Vagina (tissue), 2 donors: ENCODE measurements around the gene THSD1. TPM values are rescaled to one million over a fixed set of nuclear protein-coding genes. Genes with fewer than 3 reads are reported as not detected.
A peak's percentile ranks its signal among the peaks of the same experiment; 100 is the strongest.
"Not testable (repeated sequence)": the region's sequence is repeated elsewhere in the genome, so short reads cannot be mapped to it uniquely, and the experiment has no call there.

ENCODE experiments used
- DNase-seq, 2 donors: peaks; one replicate each; pipeline ENCODE4 v3.0.0-alpha.2; 2017; ENCODE audit errors: extremely low spot score in 2 of 2
- H3K27ac ChIP-seq: fragments of 200-600 bp; sonication (generic); one replicate; pipeline ENCODE4 v1.5.1; 2019
- H3K27me3 ChIP-seq: fragments of 200-600 bp; sonication (generic); one replicate; pipeline ENCODE4 v1.5.1; 2019
- H3K36me3 ChIP-seq, 2 donors: fragments of 200-600 bp; sonication (generic); one replicate each; pipeline ENCODE4 v1.5.1; 2017 to 2019
- H3K4me1 ChIP-seq: fragments of 200-600 bp; sonication (generic); one replicate; pipeline ENCODE4 v1.5.1; 2019
- H3K4me3 ChIP-seq, 2 donors: fragments of 200-600 bp; sonication (generic); 1 replicate in 1 of 2; 2 replicates in 1 of 2; pipeline ENCODE4 v1.5.1; 2016 to 2019
- H3K9me3 ChIP-seq: fragments of 200-600 bp; sonication (generic); one replicate; pipeline ENCODE4 v1.5.1; 2019
- CTCF ChIP-seq, 3 experiments: fragments of 450-650 bp in 2 of 3; fragments of 200-600 bp in 1 of 3; sonication (generic) in 1 of 3; IDR thresholded peaks; one replicate each; pipeline ENCODE4 v1.5.1; 2017 to 2019; ENCODE audit warnings: antibody characterized with exemption in 3 of 3, mild to moderate bottlenecking in 2 of 3, moderate library complexity in 2 of 3
- POLR2A ChIP-seq, 2 donors: fragments of 450-650 bp; IDR thresholded peaks; one replicate each; pipeline ENCODE4 v1.6.1; 2017; ENCODE audit warnings: antibody characterized with exemption in 2 of 2, mild to moderate bottlenecking in 2 of 2, moderate library complexity in 2 of 2
- POLR2AphosphoS5 ChIP-seq, 2 donors: sonication (generic); formaldehyde crosslinking; IDR thresholded peaks; one replicate each; pipeline ENCODE4 v1.9.0; 2017; ENCODE audit warnings: antibody characterized with exemption in 2 of 2, mild to moderate bottlenecking in 2 of 2, low read depth in 1 of 2; ENCODE audit not compliant: insufficient read depth in 1 of 2
- intact Hi-C: fragments of 100-400 bp; cut with DNase I; formaldehyde crosslinking; loops from one replicate; pipeline ENCODE4 v1.15.1; 2023
- total RNA-seq: library from RNA; depleted of rRNA; stranded (reverse); fragments of >200 nt; gene quantifications from one replicate; pipeline ENCODE4 v1.2.3, GENCODE V29; 2016

The THSD1 gene
- total RNA-seq, 1 donor from 2014 or later, result 6.4 TPM

- peaks cover 0 to 6% of the 10 kb centered on the region in 2 donors for H3K36me3 ChIP-seq
- no peaks in the 10 kb centered on the region for H3K27me3 ChIP-seq
- no peak overlapping the region for H3K4me3 ChIP-seq
- H3K27ac ChIP-seq, result no peak overlapping the region
- intact Hi-C loops, result no loop called here
- no peaks in the 10 kb centered on the region for H3K9me3 ChIP-seq
- no peak for DNase-seq
- H3K4me1 ChIP-seq, result no peaks in the 10 kb centered on the region
- TF ChIP-seq POLR2A (IDR thresholded peaks at IDR 0.05) (no peak), POLR2AphosphoS5 (IDR thresholded peaks at IDR 0.05; ENCODE audit: insufficient read depth in 1 of 2, low read depth in 1 of 2) (no peak), CTCF (IDR thresholded peaks at IDR 0.05) (no peak)
These were observed 6.2 kb upstream of the THSD1 start for GRCh38 chr13:52412128-52412527.

DNA sequence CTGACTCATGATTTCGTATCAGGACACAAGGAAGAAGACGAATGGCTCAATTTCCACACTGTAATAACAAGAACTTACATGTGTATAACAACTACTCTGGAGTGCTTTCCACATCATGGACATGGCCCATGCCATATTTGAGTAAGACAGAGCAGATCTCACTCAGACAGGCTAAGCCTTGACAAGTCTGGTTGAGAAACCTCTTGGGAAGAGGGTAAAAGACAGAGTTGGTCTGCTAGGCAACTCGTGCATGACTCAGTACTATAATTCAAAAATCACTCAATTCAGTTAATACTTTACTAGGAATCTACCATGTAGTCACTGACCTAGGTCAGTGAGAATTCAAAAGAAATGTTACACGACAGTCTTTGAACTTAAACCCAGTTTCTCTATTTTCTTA is 5.7 kb upstream of the THSD1 start:
- Histone ChIP-seq H3K27me3 (no peaks in the 10 kb centered on the region), H3K36me3 (peaks cover 0 to 6% of the 10 kb centered on the region in 2 donors), H3K4me3 (no peak overlapping the region), H3K4me1 (peaks cover 2% of the 10 kb centered on the region), H3K9me3 (no peaks in the 10 kb centered on the region), H3K27ac (no peak overlapping the region)
- TF ChIP-seq CTCF (IDR thresholded peaks at IDR 0.05), result no peak
- TF ChIP-seq POLR2AphosphoS5 (IDR thresholded peaks at IDR 0.05; ENCODE audit: insufficient read depth in 1 of 2, low read depth in 1 of 2), result no peak
- no peak for TF ChIP-seq POLR2A (IDR thresholded peaks at IDR 0.05)
- intact Hi-C loops, result no loop called here
- DNase-seq, result no peak

DNA sequence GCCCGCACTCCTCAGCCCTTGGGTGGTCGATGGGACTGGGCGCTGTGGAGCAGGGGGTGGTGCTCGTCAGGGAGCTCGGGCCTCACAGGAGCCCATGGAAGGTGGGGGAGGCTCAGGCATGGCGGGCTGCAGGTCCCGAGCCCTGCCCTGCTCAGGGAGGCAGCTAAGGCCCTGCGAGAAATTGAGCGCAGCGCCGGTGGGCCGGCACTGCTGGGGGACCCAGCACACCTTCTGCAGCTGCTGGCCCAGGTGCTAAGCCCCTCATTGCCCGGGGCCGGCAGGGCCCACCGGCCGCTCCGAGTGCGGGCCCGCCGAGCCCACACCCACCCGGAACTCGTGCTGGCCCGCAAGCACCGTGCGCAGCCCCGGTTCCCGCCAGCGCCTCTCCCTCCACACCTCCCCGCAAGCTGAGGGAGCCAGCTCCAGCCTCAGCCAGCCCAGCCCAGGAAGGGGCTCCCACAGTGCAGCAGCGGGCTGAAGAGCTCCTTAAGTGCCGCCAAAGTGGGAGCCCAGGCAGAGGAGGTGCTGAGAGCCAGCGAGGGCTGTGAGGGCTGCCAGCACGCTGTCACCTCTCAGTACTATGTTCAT is 2.2 kb upstream of the THSD1 start:
- intact Hi-C loops, H3K36me3 ChIP-seq: not testable (repeated sequence)

DNA sequence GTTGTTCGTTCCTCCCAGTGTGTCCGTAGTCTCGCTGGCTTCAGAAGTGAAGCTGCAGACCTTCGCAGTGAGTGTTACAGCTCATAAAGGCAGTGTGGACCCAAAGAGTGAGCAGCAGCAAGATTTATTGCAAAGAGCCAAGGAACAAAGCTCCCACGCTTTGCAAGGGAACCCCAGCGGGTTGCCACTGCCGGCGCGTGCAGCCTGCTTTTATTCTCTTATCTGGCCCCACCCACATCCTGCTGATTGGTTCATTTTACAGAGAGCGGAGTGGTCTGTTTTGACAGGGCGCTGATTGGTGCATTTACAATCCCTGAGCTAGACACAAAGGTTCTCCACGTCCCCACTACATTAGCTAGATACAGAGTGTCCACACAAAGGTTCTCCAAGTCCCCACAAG is 1.5 kb upstream of the THSD1 start:
- H3K4me3 ChIP-seq, H3K27ac ChIP-seq, H3K36me3 ChIP-seq, H3K27me3 ChIP-seq, intact Hi-C loops, DNase-seq, H3K9me3 ChIP-seq: not testable (repeated sequence)
- H3K4me1 ChIP-seq, result peaks cover 20% of the 10 kb centered on the region

More for the DNA sequence above, 2.2 kb upstream of the THSD1 start:
- not testable (repeated sequence) for H3K27me3 ChIP-seq, H3K27ac ChIP-seq, H3K9me3 ChIP-seq, H3K4me3 ChIP-seq, DNase-seq
- H3K4me1 ChIP-seq, result peaks cover 20% of the 10 kb centered on the region

DNA sequence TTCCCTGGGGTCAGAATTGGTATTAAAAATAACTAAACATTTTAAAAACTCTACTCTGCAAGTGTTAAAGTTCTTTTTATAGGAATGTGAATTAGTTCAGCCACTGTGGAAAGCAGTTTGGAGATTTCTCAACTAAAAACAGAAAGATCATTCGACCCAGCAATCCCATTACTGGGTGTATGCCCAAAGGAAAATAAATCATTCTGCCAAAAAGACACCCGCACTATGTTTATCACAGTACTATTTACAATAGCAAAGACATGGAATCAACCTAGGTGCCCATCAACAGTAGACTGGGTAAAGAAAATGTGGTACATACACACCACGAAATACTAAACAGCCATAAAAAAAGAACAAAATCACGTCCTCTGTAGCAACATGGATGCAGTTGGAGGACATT is 657 bp upstream of the THSD1 start:
- peak overlapping the region in 1 of 2 donors; percentile 61 for H3K4me3 ChIP-seq
- H3K27ac ChIP-seq, result no peak overlapping the region
- H3K9me3 ChIP-seq, result no peaks in the 10 kb centered on the region
- peaks cover 20% of the 10 kb centered on the region for H3K4me1 ChIP-seq
- no peaks in the 10 kb centered on the region for H3K27me3 ChIP-seq
- TF ChIP-seq POLR2A (IDR thresholded peaks at IDR 0.05), result no peak
- no peak for TF ChIP-seq POLR2AphosphoS5 (IDR thresholded peaks at IDR 0.05; ENCODE audit: insufficient read depth in 1 of 2, low read depth in 1 of 2)
- TF ChIP-seq CTCF (IDR thresholded peaks at IDR 0.05), result no peak
- DNase-seq, result no peak
- intact Hi-C loops, result no loop called here
- no peaks in the 10 kb centered on the region for H3K36me3 ChIP-seq

DNA sequence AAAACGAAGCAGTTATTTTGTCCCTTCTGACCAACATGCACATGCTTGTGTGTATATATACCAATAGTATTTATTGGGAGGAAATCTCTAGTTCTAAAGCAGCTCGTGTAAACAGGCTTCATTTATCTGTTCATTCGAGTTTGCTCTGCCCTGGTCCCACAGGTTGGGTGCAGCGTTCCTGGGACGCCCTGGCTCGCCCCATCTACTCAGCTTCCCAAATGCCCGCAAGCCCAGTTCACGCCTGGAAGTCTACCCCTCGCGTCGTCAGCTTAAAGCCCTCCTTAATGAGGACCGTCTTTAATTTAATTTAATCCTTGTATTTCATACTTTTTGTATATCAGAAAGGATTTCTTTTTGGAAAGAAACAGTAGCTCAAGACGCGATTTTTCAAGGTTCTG is 604 bp downstream of the THSD1 start:
- Histone ChIP-seq H3K4me3 (peak overlapping the region; percentile 58 to 61), H3K36me3 (no peaks in the 10 kb centered on the region), H3K9me3 (no peaks in the 10 kb centered on the region), H3K4me1 (peaks cover 20% of the 10 kb centered on the region), H3K27ac (peak overlapping the region; percentile 62), H3K27me3 (no peaks in the 10 kb centered on the region)
- intact Hi-C loops, result no loop called here
- TF ChIP-seq POLR2AphosphoS5 (IDR thresholded peaks at IDR 0.05; ENCODE audit: insufficient read depth in 1 of 2, low read depth in 1 of 2), result no peak
- TF ChIP-seq CTCF (IDR thresholded peaks at IDR 0.05), result no peak
- no peak for TF ChIP-seq POLR2A (IDR thresholded peaks at IDR 0.05)
- DNase-seq, result no peak
